Nephron (organoid): Measurements from ENCODE around the gene USB1.

ENCODE experiments used
- H3K27ac Mint-ChIP-seq, 3 experiments: 2 replicates each; pipeline ENCODE4 v1.8.0; 2020; ENCODE audit warnings: mixed read lengths in 3 of 3, mild to moderate bottlenecking in 2 of 3, moderate library complexity in 1 of 3
- H3K27me3 Mint-ChIP-seq: 2 replicates; pipeline ENCODE4 v1.8.0; 2021; ENCODE audit warnings: low read depth, mild to moderate bottlenecking, moderate library complexity, mixed read lengths
- H3K36me3 Mint-ChIP-seq: 2 replicates; pipeline ENCODE4 v1.8.0; 2020; ENCODE audit warnings: low read depth, mixed read lengths
- H3K4me1 Mint-ChIP-seq: 2 replicates; pipeline ENCODE4 v1.8.0; 2020; ENCODE audit warnings: mixed read lengths
- H3K4me3 Mint-ChIP-seq, 3 experiments: 2 replicates each; pipeline ENCODE4 v1.8.0; 2020; ENCODE audit warnings: mild to moderate bottlenecking in 3 of 3, mixed read lengths in 3 of 3, moderate library complexity in 2 of 3
- H3K9me3 Mint-ChIP-seq: 2 replicates; pipeline ENCODE4 v1.8.0; 2020; ENCODE audit warnings: mixed read lengths
- TF ChIP-seq, protein P1 (sequence below), 3 experiments: fragments of 200-600 bp; sonication (generic); IDR thresholded peaks; one replicate each; pipeline ENCODE4 v1.5.0; 2021; ENCODE audit warnings: antibody characterized with exemption in 3 of 3; ENCODE audit not compliant: unreplicated experiment in 3 of 3

USB1 gene

DNA sequence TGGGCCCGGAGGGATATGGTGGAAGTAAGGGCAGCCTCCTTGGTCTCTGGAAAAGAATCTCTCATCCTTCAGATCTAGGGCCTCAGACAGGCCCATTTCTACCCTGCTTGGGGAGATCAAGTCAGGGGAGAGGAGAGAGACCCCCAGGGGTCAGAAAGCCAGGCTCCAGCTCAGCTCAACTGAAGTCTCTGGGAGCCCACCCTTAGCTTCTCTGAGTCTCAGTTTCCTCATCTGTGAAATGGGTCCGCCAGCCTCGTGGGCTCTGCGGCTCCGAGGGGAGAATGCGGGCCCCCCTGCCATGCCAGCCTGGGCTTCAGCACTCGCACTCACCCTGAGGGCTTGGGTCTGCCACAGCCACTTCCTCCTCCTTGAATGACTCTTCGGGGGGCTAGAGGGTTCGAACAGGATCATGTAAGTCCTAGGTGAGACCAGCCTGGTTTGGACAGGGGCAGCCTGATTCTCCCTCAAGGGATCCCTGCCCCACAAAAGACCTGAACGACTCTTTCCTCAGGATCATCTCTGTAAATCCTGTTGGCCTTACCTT is 37.0 kb upstream of the USB1 start:
- no peak overlapping the region for H3K27ac Mint-ChIP-seq
- peaks cover 18% of the 10 kb centered on the region for H3K27me3 Mint-ChIP-seq
- H3K4me3 Mint-ChIP-seq: no peak overlapping the region
- no peaks in the 10 kb centered on the region for H3K4me1 Mint-ChIP-seq
- TF ChIP-seq, protein P1, sequence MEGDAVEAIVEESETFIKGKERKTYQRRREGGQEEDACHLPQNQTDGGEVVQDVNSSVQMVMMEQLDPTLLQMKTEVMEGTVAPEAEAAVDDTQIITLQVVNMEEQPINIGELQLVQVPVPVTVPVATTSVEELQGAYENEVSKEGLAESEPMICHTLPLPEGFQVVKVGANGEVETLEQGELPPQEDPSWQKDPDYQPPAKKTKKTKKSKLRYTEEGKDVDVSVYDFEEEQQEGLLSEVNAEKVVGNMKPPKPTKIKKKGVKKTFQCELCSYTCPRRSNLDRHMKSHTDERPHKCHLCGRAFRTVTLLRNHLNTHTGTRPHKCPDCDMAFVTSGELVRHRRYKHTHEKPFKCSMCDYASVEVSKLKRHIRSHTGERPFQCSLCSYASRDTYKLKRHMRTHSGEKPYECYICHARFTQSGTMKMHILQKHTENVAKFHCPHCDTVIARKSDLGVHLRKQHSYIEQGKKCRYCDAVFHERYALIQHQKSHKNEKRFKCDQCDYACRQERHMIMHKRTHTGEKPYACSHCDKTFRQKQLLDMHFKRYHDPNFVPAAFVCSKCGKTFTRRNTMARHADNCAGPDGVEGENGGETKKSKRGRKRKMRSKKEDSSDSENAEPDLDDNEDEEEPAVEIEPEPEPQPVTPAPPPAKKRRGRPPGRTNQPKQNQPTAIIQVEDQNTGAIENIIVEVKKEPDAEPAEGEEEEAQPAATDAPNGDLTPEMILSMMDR (IDR thresholded peaks at IDR 0.05; ENCODE audit: unreplicated experiment in 3 of 3): no peak
- H3K9me3 Mint-ChIP-seq: no peaks in the 10 kb centered on the region
- H3K36me3 Mint-ChIP-seq: no peaks in the 10 kb centered on the region

DNA sequence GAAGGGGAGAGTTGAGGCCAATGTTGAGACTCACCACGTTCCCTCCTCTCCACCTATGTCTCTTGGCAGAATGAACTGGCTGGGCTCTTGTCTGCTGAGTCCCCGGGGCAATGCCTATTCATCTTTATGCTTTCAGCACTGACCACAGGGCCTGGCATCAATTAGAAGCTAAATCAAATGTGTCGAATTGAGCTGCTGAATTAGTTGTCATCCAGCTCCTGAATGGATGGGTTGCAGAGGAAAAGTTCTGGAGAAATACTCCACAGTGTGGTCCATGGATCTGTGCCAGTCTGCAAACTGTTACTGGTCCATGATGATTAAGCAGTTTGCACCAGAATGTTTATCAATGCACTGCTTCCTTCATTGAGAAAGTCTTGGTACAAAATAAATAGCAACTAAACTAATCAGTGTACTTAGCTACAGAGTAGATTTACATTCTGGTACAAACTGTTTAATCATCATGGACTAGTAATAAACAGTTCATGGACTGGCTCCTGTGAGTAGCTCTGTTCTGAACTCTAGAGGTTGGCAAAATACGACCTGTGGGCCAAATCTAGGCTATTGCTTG is 34.9 kb upstream of the USB1 start:
- Mint-ChIP-seq H3K36me3 (no peaks in the 10 kb centered on the region), H3K4me1 (no peaks in the 10 kb centered on the region), H3K9me3 (no peaks in the 10 kb centered on the region), H3K4me3 (no peak overlapping the region), H3K27me3 (peaks cover 18% of the 10 kb centered on the region), H3K27ac (no peak overlapping the region)
- TF ChIP-seq, protein P1 (IDR thresholded peaks at IDR 0.05; ENCODE audit: unreplicated experiment in 3 of 3): no peak

DNA sequence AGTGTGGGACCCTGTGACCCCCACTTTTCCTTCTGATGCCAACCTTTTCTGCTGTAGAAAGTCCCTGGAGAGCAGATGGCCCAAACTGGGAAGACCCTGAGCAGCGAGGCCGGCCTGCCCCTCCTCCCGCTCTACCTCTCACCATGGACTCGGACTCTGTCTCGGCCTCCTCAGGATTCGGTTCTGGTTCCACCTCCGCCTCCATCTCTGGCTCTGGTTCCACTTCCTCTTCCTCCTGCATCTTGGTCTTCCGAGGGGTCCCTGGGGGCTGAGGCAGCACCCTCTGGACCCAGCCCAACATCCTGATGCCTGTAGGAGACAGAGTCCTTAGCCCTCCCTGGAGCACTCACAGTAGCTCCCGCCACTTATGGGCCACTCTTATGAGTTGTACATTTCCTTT is 34.2 kb upstream of the USB1 start:
- Mint-ChIP-seq H3K4me1 (no peaks in the 10 kb centered on the region), H3K9me3 (no peaks in the 10 kb centered on the region), H3K27me3 (peaks cover 17% of the 10 kb centered on the region), H3K36me3 (no peaks in the 10 kb centered on the region), H3K4me3 (no peak overlapping the region), H3K27ac (no peak overlapping the region)
- TF ChIP-seq, protein P1 (IDR thresholded peaks at IDR 0.05; ENCODE audit: unreplicated experiment in 3 of 3): no peak

DNA sequence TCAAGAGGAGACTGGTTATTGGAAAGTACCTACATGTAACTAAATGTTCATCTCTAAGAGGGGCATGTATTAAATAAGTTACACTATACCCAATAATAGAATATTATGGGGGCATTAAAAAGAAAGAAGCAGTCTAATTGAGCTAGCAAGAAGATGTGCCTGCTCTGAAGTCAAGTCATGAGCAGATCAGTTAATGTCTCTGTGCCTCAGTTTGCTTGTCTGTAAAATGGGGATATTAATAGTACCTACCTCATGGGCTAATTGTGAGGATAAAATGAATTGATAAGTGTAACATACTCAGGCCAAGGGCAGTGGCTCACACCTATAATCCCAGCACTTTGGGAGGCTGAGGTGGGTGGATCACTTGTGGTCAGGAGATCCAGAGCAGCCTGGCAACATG is 33.3 kb upstream of the USB1 start:
- H3K4me1 Mint-ChIP-seq: no peaks in the 10 kb centered on the region
- H3K9me3 Mint-ChIP-seq: no peaks in the 10 kb centered on the region
- TF ChIP-seq, protein P1 (IDR thresholded peaks at IDR 0.05; ENCODE audit: unreplicated experiment in 3 of 3): no peak
- no peak overlapping the region for H3K4me3 Mint-ChIP-seq
- H3K27me3 Mint-ChIP-seq: peaks cover 22% of the 10 kb centered on the region
- no peaks in the 10 kb centered on the region for H3K36me3 Mint-ChIP-seq
- H3K27ac Mint-ChIP-seq: no peak overlapping the region

DNA sequence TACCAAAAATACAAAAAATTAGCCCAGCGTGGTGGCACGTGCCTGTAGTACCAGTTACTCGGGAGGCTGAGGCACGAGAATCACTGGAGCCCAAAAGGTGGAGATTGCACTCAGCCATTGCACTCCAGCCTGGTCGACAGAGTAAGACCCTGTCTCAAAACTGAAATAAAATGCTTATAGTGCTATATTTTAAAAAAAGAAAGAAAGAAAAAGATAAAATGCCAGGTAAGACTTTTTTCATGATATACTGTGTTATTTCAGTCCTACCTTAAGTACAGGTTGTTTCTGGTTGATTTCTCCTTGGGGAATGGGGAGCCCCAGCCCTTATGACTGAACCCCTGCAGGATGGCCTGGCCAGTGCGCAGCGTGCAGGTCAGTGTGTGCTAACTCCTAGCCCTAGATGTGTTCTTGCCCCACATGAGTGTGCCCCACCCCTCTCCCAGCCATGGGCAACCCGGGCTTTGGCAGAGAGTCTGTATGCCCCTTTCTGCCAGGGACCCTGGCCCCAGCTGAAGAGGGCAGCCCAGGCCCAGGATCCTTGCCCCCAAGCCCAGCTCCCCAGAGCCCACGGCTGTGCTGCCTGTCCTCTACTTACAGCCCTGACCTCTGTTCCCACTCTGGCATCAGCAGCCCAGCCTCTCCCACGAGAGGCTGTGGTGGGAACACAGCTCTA is 31.6 kb upstream of the USB1 start:
- no peaks in the 10 kb centered on the region for H3K9me3 Mint-ChIP-seq

More for the DNA sequence above, 31.6 kb upstream of the USB1 start:
- no peaks in the 10 kb centered on the region for H3K36me3 Mint-ChIP-seq
- TF ChIP-seq, protein P1 (IDR thresholded peaks at IDR 0.05; ENCODE audit: unreplicated experiment in 3 of 3): no peak
- peaks cover 20% of the 10 kb centered on the region for H3K27me3 Mint-ChIP-seq
- no peak overlapping the region for H3K27ac Mint-ChIP-seq
- H3K4me3 Mint-ChIP-seq: no peak overlapping the region
- no peaks in the 10 kb centered on the region for H3K4me1 Mint-ChIP-seq
